Pancreas (tissue), 10 donors: ENCODE data around the gene PGP. TPM values are rescaled to one million over a fixed set of nuclear protein-coding genes. Genes with fewer than 3 reads are reported as not detected.

Source experiments
- ATAC-seq, 4 donors: fragments of 200-7000 bp; cut with Tn5 transposase; one replicate each; pipeline versions ENCODE4 v1.8.0 to v1.9.1; 2020; ENCODE audit warnings: mild to moderate bottlenecking in 4 of 4, moderate library complexity in 4 of 4
- DNase-seq, 6 donors: peaks; one replicate each; pipeline ENCODE4 v3.0.0-alpha.2; 2020
- FAIRE-seq: peaks from 2 replicates; lab custom pipeline; 2012; peaks lifted over from hg19 to GRCh38; lab: Jason Lieb, UNC
- H3K27ac ChIP-seq, 4 donors: fragments of 200-600 bp; sonication (generic); 1 replicate in 3 of 4; 2 replicates in 1 of 4; pipeline versions ENCODE4 v1.5.0 to v1.8.0; 2020
- H3K27me3 ChIP-seq, 4 donors: fragments of 200-600 bp; one replicate each; pipeline ENCODE4 v1.8.0; 2021
- H3K36me3 ChIP-seq, 3 donors: fragments of 200-600 bp; sonication (generic) in 1 of 3; one replicate each; pipeline versions ENCODE4 v1.5.0 to v1.8.0; 2020 to 2021
- H3K4me1 ChIP-seq, 3 donors: fragments of 200-600 bp; one replicate each; pipeline ENCODE4 v1.8.0; 2021
- H3K4me3 ChIP-seq, 4 donors: fragments of 200-600 bp; sonication (generic) in 2 of 4; one replicate each; pipeline versions ENCODE4 v1.5.0 to v1.8.0; 2020 to 2021
- H3K9me3 ChIP-seq, 4 donors: fragments of 200-600 bp; one replicate each; pipeline ENCODE4 v1.8.0; 2021
- WGBS, 2 donors: extraction: QIAGEN DNeasy Blood & Tissue Kit; methylation state at CpG; one replicate each; pipeline ENCODE4 v1.1.7; 2013; 5-methylcytosine and 5-hydroxymethylcytosine counted together
- intact Hi-C, 3 donors: fragments of 100-400 bp; cut with DNase I; formaldehyde crosslinking; loops; one replicate each; pipeline versions ENCODE4 v1.11.1 to v1.14.2; 2022
- polyA plus RNA-seq, 2 donors: library from polyadenylated mRNA; stranded (reverse); fragments of 200-250 nt; gene quantifications; one replicate each; pipeline ENCODE4 v1.2.3, GENCODE V29; 2013
- total RNA-seq, 6 donors: library from RNA; stranded (reverse); fragmentation: NEBNext Ultra II Directional in 4 of 6; extraction: Animal tissue kit (Norgen Biotek cat#: 25700) in 4 of 6; gene quantifications; one replicate each; pipeline versions ENCODE4 v1.2.1 to v1.2.4, GENCODE V29; 2021 to 2023
- TF ChIP-seq, protein P1 (sequence below), 4 donors: fragments of 200-600 bp; sonication (generic) in 3 of 4; IDR thresholded peaks; one replicate each; pipeline versions ENCODE4 v1.5.0 to v1.8.0; 2021; ENCODE audit warnings: antibody characterized with exemption in 4 of 4
- donor health status: healthy with polysubstance abuse.
- donor health status: DM: no; HTN: no; CAD: no; lungs with moderate emphysema.
- donor health status: DM: no; HTN: no; CAD: no.
- donor health status: control.
- donor health status: control.
- donor health status: Bipolar disorder and iron deficiency.
- donor health status: DM: yes; HTN: yes; CAD: no.
- donor health status: DM: no; HTN: no; CAD: no.
- donor health status: DM: no; HTN: no; CAD: no.
- donor health status: DM: yes; HTN: yes; CAD: no.

The PGP gene
- total and polyA plus RNA-seq, 8 donors, result 2.9 to 10.2 (median 4.1) TPM

GRCh38 chr16:2195322-2196161 lies 19.1 kb downstream of the PGP start:
- Histone ChIP-seq H3K27me3 (no peaks in the 10 kb centered on the region), H3K9me3 (no peaks in the 10 kb centered on the region), H3K27ac (no peak overlapping the region), H3K4me1 (peaks cover 5 to 7% (median 7%) of the 10 kb centered on the region in 3 donors), H3K36me3 (no peaks in the 10 kb centered on the region), H3K4me3 (peak overlapping the region in 3 of 4 donors; percentile 30 to 45 (median 44))
- TF ChIP-seq, protein P1, sequence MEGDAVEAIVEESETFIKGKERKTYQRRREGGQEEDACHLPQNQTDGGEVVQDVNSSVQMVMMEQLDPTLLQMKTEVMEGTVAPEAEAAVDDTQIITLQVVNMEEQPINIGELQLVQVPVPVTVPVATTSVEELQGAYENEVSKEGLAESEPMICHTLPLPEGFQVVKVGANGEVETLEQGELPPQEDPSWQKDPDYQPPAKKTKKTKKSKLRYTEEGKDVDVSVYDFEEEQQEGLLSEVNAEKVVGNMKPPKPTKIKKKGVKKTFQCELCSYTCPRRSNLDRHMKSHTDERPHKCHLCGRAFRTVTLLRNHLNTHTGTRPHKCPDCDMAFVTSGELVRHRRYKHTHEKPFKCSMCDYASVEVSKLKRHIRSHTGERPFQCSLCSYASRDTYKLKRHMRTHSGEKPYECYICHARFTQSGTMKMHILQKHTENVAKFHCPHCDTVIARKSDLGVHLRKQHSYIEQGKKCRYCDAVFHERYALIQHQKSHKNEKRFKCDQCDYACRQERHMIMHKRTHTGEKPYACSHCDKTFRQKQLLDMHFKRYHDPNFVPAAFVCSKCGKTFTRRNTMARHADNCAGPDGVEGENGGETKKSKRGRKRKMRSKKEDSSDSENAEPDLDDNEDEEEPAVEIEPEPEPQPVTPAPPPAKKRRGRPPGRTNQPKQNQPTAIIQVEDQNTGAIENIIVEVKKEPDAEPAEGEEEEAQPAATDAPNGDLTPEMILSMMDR (IDR thresholded peaks at IDR 0.05), result no peak
- ATAC-seq (peak; percentile 18 to 42 (median 29)), DNase-seq (peak in 1 of 6 donors; percentile 58), FAIRE-seq (no peak)
- intact Hi-C loops, result loop anchor here in 1 of 3 donors (10.0 kb wide), 1 partner anchor 59 kb away; the partner anchor contains the start of gene ECI1
- WGBS, 2 donors, result 5 to 10% methylated on average over 31 to 49 of the region's 49 CpGs

DNA sequence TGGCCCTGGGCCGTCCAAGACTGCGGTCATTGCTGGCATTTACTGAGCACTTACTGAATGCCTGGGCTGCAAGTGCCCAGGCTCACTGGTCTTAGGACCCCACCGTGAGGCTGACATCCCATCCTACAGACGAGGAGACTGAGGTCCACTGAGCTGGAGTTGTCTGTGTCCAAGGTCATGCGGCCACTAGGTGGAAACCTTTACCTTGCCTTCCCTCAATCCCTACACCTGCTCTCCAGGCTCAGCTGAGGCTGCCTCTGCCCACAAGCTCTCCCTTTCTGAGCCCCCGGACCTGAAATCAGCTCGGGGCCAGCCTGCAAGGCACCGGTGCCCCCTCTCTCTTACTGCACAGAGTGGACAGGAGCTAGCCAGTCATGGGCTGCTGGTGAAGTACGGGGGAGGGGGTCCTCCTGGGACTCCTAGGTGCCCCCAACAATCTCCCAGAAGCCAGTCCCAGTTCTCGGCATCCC lies 19.8 kb downstream of the PGP start:
- DNase-seq (peak in 3 of 6 donors; percentile 53 to 68 (median 67)), ATAC-seq (peak; percentile 79 to 94 (median 90)), FAIRE-seq (no peak)
- no peaks in the 10 kb centered on the region for H3K36me3 ChIP-seq
- H3K9me3 ChIP-seq, result no peaks in the 10 kb centered on the region
- WGBS, 2 donors, result 18 to 20% methylated on average over 10 of the region's 10 CpGs
- no peak overlapping the region for H3K27ac ChIP-seq
- intact Hi-C loops, result loop anchor here in 1 of 3 donors (5.0 to 10.0 kb wide), 2 partner anchors 60 to 307 kb away; partner anchors contain the start of gene ECI1
- H3K27me3 ChIP-seq, result no peaks in the 10 kb centered on the region
- H3K4me3 ChIP-seq, result no peak overlapping the region
- H3K4me1 ChIP-seq, result peaks cover 5 to 7% (median 7%) of the 10 kb centered on the region in 3 donors
- TF ChIP-seq, protein P1 (IDR thresholded peaks at IDR 0.05), result peak; percentile 17 to 49 (median 35)

- TF ChIP-seq, protein P1 (IDR thresholded peaks at IDR 0.05), result no peak
- H3K9me3 ChIP-seq, result no peaks in the 10 kb centered on the region
- intact Hi-C loops, result loop anchor here in 1 of 3 donors (5.0 to 10.0 kb wide), 2 partner anchors 61 to 308 kb away; partner anchors contain the start of gene ECI1
- no peak for FAIRE-seq
- peaks cover 5 to 7% (median 7%) of the 10 kb centered on the region in 3 donors for H3K4me1 ChIP-seq
- ATAC-seq, result no peak
- no peak overlapping the region for H3K4me3 ChIP-seq
- no peaks in the 10 kb centered on the region for H3K36me3 ChIP-seq
- H3K27me3 ChIP-seq, result no peaks in the 10 kb centered on the region
- no peak for DNase-seq
- H3K27ac ChIP-seq, result no peak overlapping the region
- 52 to 64% methylated on average over 16 of the region's 16 CpGs for WGBS, 2 donors
Measured at GRCh38 chr16:2194166-2194834, 20.3 kb downstream of the PGP start.

- Histone ChIP-seq H3K4me1 (peaks cover 5 to 7% (median 7%) of the 10 kb centered on the region in 3 donors), H3K27me3 (no peaks in the 10 kb centered on the region), H3K27ac (no peak overlapping the region), H3K9me3 (no peaks in the 10 kb centered on the region), H3K36me3 (no peaks in the 10 kb centered on the region), H3K4me3 (no peak overlapping the region)
- no peak for ATAC-seq
- TF ChIP-seq, protein P1 (IDR thresholded peaks at IDR 0.05), result no peak
- FAIRE-seq, result no peak
- WGBS, 2 donors, result 87 to 91% methylated on average over 11 of the region's 11 CpGs
- intact Hi-C loops, result loop anchor here in 1 of 3 donors (5.0 to 10.0 kb wide), 2 partner anchors 63 to 311 kb away; partner anchors contain the start of gene ECI1
- no peak for DNase-seq
Measured at GRCh38 chr16:2191446-2191706, 23.3 kb downstream of the PGP start.
